Kidney epithelial cell (primary cell): ENCODE data around the gene FMO1. TPM values are rescaled to one million over a fixed set of nuclear protein-coding genes. Genes with fewer than 3 reads are reported as not detected.

Experiments
- DNase-seq: peaks from one replicate; pipeline ENCODE4 v3.0.0-alpha.2; 2010; ENCODE audit warnings: low read depth
- H3K27me3 ChIP-seq: 2 replicates; pipeline ENCODE4 v1.6.0; 2011; ENCODE audit warnings: low read length; ENCODE audit not compliant: control insufficient read depth, insufficient read depth
- H3K36me3 ChIP-seq: 2 replicates; pipeline ENCODE4 v1.5.1; 2011; ENCODE audit warnings: low read length; ENCODE audit not compliant: control insufficient read depth, insufficient read depth
- H3K4me3 ChIP-seq: 2 replicates; pipeline ENCODE4 v1.5.1; 2011; ENCODE audit warnings: low read depth, mild to moderate bottlenecking, control low read depth, low read length
- CTCF ChIP-seq: IDR thresholded peaks from 2 replicates; pipeline ENCODE4 v1.5.1; 2011; ENCODE audit warnings: mild to moderate bottlenecking, moderate library complexity, low read length, control low read depth, inconsistent platforms; ENCODE audit not compliant: insufficient read depth, poor library complexity, severe bottlenecking
- total RNA-seq: library from RNA; depleted of rRNA; stranded (reverse); fragments of >200 nt; gene quantifications from 2 replicates; pipeline ENCODE4 v1.2.3, GENCODE V29; 2015

FMO1 gene
- total RNA-seq, 1 donor from 2014 or later: not detected

- DNase-seq: no peak
- H3K27me3 ChIP-seq: no peaks in the 10 kb centered on the region
- no peaks in the 10 kb centered on the region for H3K36me3 ChIP-seq
- TF ChIP-seq CTCF: no peak
- no peak overlapping the region for H3K4me3 ChIP-seq
Observed at GRCh38 chr1:171263901-171264300, 15.6 kb downstream of the FMO1 start.

- H3K36me3 ChIP-seq: no peaks in the 10 kb centered on the region
- TF ChIP-seq CTCF: no peak
- H3K4me3 ChIP-seq: no peak overlapping the region
- DNase-seq: no peak
- no peaks in the 10 kb centered on the region for H3K27me3 ChIP-seq
Observed at GRCh38 chr1:171265686-171266085, 17.4 kb downstream of the FMO1 start.

- TF ChIP-seq CTCF: no peak
- H3K4me3 ChIP-seq: no peak overlapping the region
- no peaks in the 10 kb centered on the region for H3K36me3 ChIP-seq
- no peak for DNase-seq
- H3K27me3 ChIP-seq: no peaks in the 10 kb centered on the region
Observed at GRCh38 chr1:171266930-171267329, 18.6 kb downstream of the FMO1 start.

- no peak overlapping the region for H3K4me3 ChIP-seq
- H3K27me3 ChIP-seq: no peaks in the 10 kb centered on the region
- TF ChIP-seq CTCF: no peak
- H3K36me3 ChIP-seq: no peaks in the 10 kb centered on the region
- DNase-seq: no peak
Observed at GRCh38 chr1:171267391-171267790, 19.1 kb downstream of the FMO1 start.

GRCh38 chr1:171270806-171271205, 22.5 kb downstream of the FMO1 start:
- DNase-seq: no peak
- Histone ChIP-seq H3K36me3 (no peaks in the 10 kb centered on the region), H3K27me3 (no peaks in the 10 kb centered on the region), H3K4me3 (no peak overlapping the region)
- TF ChIP-seq CTCF: no peak

- Histone ChIP-seq H3K27me3 (no peaks in the 10 kb centered on the region), H3K36me3 (no peaks in the 10 kb centered on the region), H3K4me3 (no peak overlapping the region)
- DNase-seq: no peak
- TF ChIP-seq CTCF: no peak
Observed at GRCh38 chr1:171277534-171277933, 29.2 kb downstream of the FMO1 start.
